H1 (cell line): ENCODE data around the gene ENTPD8. TPM values are rescaled to one million over a fixed set of nuclear protein-coding genes. Genes with fewer than 3 reads are reported as not detected.

Experiments
- CTCF ChIA-PET: fragments of 300-600 bp; sonication (Branson Sonifier 250); formaldehyde crosslinking; loops from one replicate; lab custom pipeline; 2021; ENCODE audit not compliant: partially characterized antibody; lab: Charles Lee
- POLR2A ChIA-PET: fragments of 300-600 bp; sonication (Branson Sonifier 250); formaldehyde crosslinking; loops from one replicate; lab custom pipeline; 2021; ENCODE audit warnings: inconsistent platforms; ENCODE audit not compliant: partially characterized antibody; lab: Charles Lee
- DNase-seq, 2 experiments: peaks; one replicate each; pipeline versions ENCODE4 v3.0.0 to v3.0.0-alpha.2; 2010 to 2022; ENCODE audit warnings: low spot score in 2 of 2, low read depth in 1 of 2, mixed read lengths in 1 of 2
- FAIRE-seq: peaks from 2 replicates; lab custom pipeline; 2011; peaks lifted over from hg19 to GRCh38; lab: Jason Lieb, UNC
- H2AFZ ChIP-seq: 2 replicates; pipeline ENCODE4 v1.8.1; 2012; ENCODE audit warnings: low read length, inconsistent platforms
- H2AK5ac ChIP-seq: 2 replicates; pipeline ENCODE4 v1.6.1; 2013; ENCODE audit warnings: low read depth, low read length
- H2BK120ac ChIP-seq: replicated peaks from 2 replicates; pipeline ENCODE3; 2013; ENCODE audit warnings: low read depth, low read length, inconsistent platforms
- H2BK12ac ChIP-seq: 2 replicates; pipeline ENCODE4 v1.6.1; 2013; ENCODE audit warnings: low read depth, low read length
- H2BK15ac ChIP-seq: 2 replicates; pipeline ENCODE4 v1.6.1; 2013; ENCODE audit warnings: low read length
- H2BK20ac ChIP-seq: 2 replicates; pipeline ENCODE4 v1.6.1; 2013; ENCODE audit warnings: low read length
- H2BK5ac ChIP-seq: 2 replicates; pipeline ENCODE4 v1.6.1; 2013; ENCODE audit warnings: low read depth, low read length
- H3K14ac ChIP-seq: 2 replicates; pipeline ENCODE4 v1.6.1; 2013; ENCODE audit warnings: inconsistent platforms; ENCODE audit not compliant: insufficient read length
- H3K18ac ChIP-seq: 2 replicates; pipeline ENCODE4 v1.6.1; 2013; ENCODE audit warnings: low read length; ENCODE audit errors: extremely low read depth
- H3K23ac ChIP-seq: 2 replicates; pipeline ENCODE4 v1.6.1; 2013; ENCODE audit warnings: inconsistent platforms; ENCODE audit not compliant: insufficient read length
- H3K23me2 ChIP-seq: 2 replicates; pipeline ENCODE4 v1.6.1; 2013; ENCODE audit warnings: low read depth, low read length
- H3K27ac ChIP-seq: 2 replicates; pipeline ENCODE4 v1.6.1; 2011; ENCODE audit warnings: low read depth, low read length, inconsistent platforms
- H3K27me3 ChIP-seq, 4 experiments: replicated peaks in 1 of 4; 1 replicate in 1 of 4; 2 replicates in 3 of 4; pipeline versions ENCODE4 v1.6.1 to v1.8.1; 2011 to 2013; ENCODE audit warnings: low read length in 3 of 4, mild to moderate bottlenecking in 3 of 4, inconsistent platforms in 2 of 4, mixed read lengths in 2 of 4, moderate library complexity in 1 of 4; ENCODE audit not compliant: control insufficient read depth in 3 of 4, insufficient read depth in 3 of 4; ENCODE audit errors: extremely low read depth in 1 of 4
- H3K36me3 ChIP-seq, 4 experiments: 2 replicates each; pipeline versions ENCODE4 v1.6.1 to v1.8.1; 2011 to 2013; ENCODE audit warnings: mild to moderate bottlenecking in 4 of 4, low read length in 3 of 4, moderate library complexity in 2 of 4, control low read depth in 1 of 4, inconsistent platforms in 1 of 4; ENCODE audit not compliant: insufficient read depth in 4 of 4, control insufficient read depth in 2 of 4
- H3K4ac ChIP-seq: replicated peaks from 2 replicates; pipeline ENCODE3; 2013; ENCODE audit warnings: low read length, low read depth, mixed read lengths, inconsistent platforms; ENCODE audit not compliant: insufficient read length
- H3K4me1 ChIP-seq, 4 experiments: replicated peaks in 1 of 4; 1 replicate in 1 of 4; 2 replicates in 3 of 4; pipeline versions ENCODE4 v1.6.1 to v1.8.1; 2011 to 2013; ENCODE audit warnings: low read length in 3 of 4, inconsistent platforms in 2 of 4, mixed read lengths in 1 of 4; ENCODE audit not compliant: insufficient read depth in 4 of 4, control insufficient read depth in 3 of 4
- H3K4me2 ChIP-seq, 2 experiments: 2 replicates each; pipeline versions ENCODE4 v1.6.1 to v1.8.1; 2011 to 2013; ENCODE audit warnings: low read depth in 2 of 2, low read length in 2 of 2, control low read depth in 1 of 2, inconsistent platforms in 1 of 2, mild to moderate bottlenecking in 1 of 2; ENCODE audit not compliant: insufficient read depth in 1 of 2
- H3K4me3 ChIP-seq, 4 experiments: fragments of 200-600, 300-600 bp in 1 of 4; sonication (generic), shearing (Covaris generic), sonication (Bioruptor Twin) in 1 of 4; 2 replicates each; pipeline versions ENCODE4 v1.5.1 to v1.8.1; 2011 to 2016; ENCODE audit warnings: low read length in 4 of 4, low read depth in 3 of 4, control low read depth in 2 of 4, inconsistent platforms in 2 of 4, mild to moderate bottlenecking in 2 of 4, mixed read lengths in 1 of 4, moderate library complexity in 1 of 4; ENCODE audit not compliant: insufficient read depth in 2 of 4; ENCODE audit errors: extremely low read depth in 1 of 4
- H3K56ac ChIP-seq: replicated peaks from 2 replicates; pipeline ENCODE3; 2013; ENCODE audit warnings: low read depth, mild to moderate bottlenecking, mixed read lengths, low read length, inconsistent platforms; ENCODE audit not compliant: insufficient read length
- H3K79me1 ChIP-seq: 2 replicates; pipeline ENCODE4 v1.6.1; 2013; ENCODE audit warnings: low read depth, low read length, control low read depth
- H3K79me2 ChIP-seq, 2 experiments: 2 replicates each; pipeline versions ENCODE4 v1.6.1 to v1.8.1; 2012 to 2013; ENCODE audit warnings: low read length in 2 of 2, mild to moderate bottlenecking in 2 of 2, inconsistent platforms in 1 of 2; ENCODE audit not compliant: insufficient read depth in 2 of 2, control insufficient read depth in 1 of 2
- H3K9ac ChIP-seq, 4 experiments: replicated peaks in 1 of 4; 1 replicate in 1 of 4; 2 replicates in 3 of 4; pipeline versions ENCODE4 v1.6.1 to v1.8.1; 2011 to 2013; ENCODE audit warnings: low read depth in 3 of 4, low read length in 3 of 4, control low read depth in 2 of 4, mild to moderate bottlenecking in 2 of 4, moderate library complexity in 2 of 4, inconsistent platforms in 1 of 4; ENCODE audit errors: extremely low read depth in 1 of 4
- H3K9me3 ChIP-seq, 2 experiments: 2 replicates each; pipeline versions ENCODE4 v1.6.1 to v1.8.1; 2012 to 2013; ENCODE audit warnings: mild to moderate bottlenecking in 2 of 2, moderate library complexity in 2 of 2, control low read depth in 1 of 2, inconsistent platforms in 1 of 2, low read depth in 1 of 2, low read length in 1 of 2, mixed read lengths in 1 of 2; ENCODE audit not compliant: insufficient read depth in 2 of 2
- H4K20me1 ChIP-seq, 2 experiments: replicated peaks in 1 of 2; 2 replicates each; pipeline versions ENCODE3 to v1.8.1; 2011 to 2013; ENCODE audit warnings: inconsistent platforms in 2 of 2, low read length in 2 of 2, mild to moderate bottlenecking in 1 of 2; ENCODE audit not compliant: insufficient read depth in 2 of 2, control insufficient read depth in 1 of 2
- H4K5ac ChIP-seq: 2 replicates; pipeline ENCODE4 v1.6.1; 2013; ENCODE audit warnings: low read length, low read depth, mixed read lengths, inconsistent platforms; ENCODE audit not compliant: insufficient read length
- H4K8ac ChIP-seq: 2 replicates; pipeline ENCODE4 v1.8.0; 2013; ENCODE audit warnings: mild to moderate bottlenecking, moderate library complexity, low read length, inconsistent platforms; ENCODE audit not compliant: insufficient read depth; ENCODE audit errors: extremely low read depth
- H4K91ac ChIP-seq: replicated peaks from 2 replicates; pipeline ENCODE3; 2013; ENCODE audit warnings: low read length, mixed read lengths, inconsistent platforms; ENCODE audit not compliant: insufficient read length
- BACH1 ChIP-seq: IDR thresholded peaks from 2 replicates; pipeline ENCODE4 v1.6.1; 2012; ENCODE audit warnings: low read length, improper control_type of control experiment
- EP300 ChIP-seq, 2 experiments: IDR thresholded peaks; 1 replicate in 1 of 2; 2 replicates in 1 of 2; pipeline ENCODE4 v1.6.1; 2011 to 2012; ENCODE audit warnings: low read depth in 2 of 2, low read length in 2 of 2, mild to moderate bottlenecking in 2 of 2, borderline replicate concordance in 1 of 2, inconsistent platforms in 1 of 2, moderate library complexity in 1 of 2
- whole genome bisulfite sequencing, 2 experiments: shearing (Covaris generic) in 1 of 2; methylation state at CpG; one replicate each; pipeline versions ENCODE4 v1.1.6 to v1.1.7; 2013 to 2015; ENCODE audit warnings: low lambda C conversion rate in 2 of 2, mixed read lengths in 2 of 2, inconsistent platforms in 1 of 2, low coverage in 1 of 2, missing lambda C conversion rate in 1 of 2; ENCODE audit not compliant: insufficient replicate concordance in 2 of 2, insufficient coverage in 1 of 2, insufficient read length in 1 of 2; ENCODE audit errors: extremely low coverage in 1 of 2, missing lambda C conversion rate in 1 of 2; 5-methylcytosine and 5-hydroxymethylcytosine counted together
- polyA plus RNA-seq, 7 experiments: library from polyadenylated mRNA; depleted of rRNA in 3 of 7; stranded (reverse) in 5 of 7; unstranded in 2 of 7; fragments of >200 nt in 5 of 7; fragments of 200-250 nt in 2 of 7; gene quantifications; 1 replicate in 5 of 7; 2 replicates in 1 of 7; 4 replicates in 1 of 7; pipeline versions ENCODE4 v1.2.1 to v1.2.3, GENCODE V29; 2011 to 2013; ENCODE audit warnings: missing spikeins in 2 of 7, mixed read lengths in 2 of 7
- total RNA-seq: library from RNA; stranded (reverse); fragmentation: NEBNext Ultra II Directional; extraction: Animal tissue kit (Norgen Biotek cat#: 25700); gene quantifications from 2 replicates; pipeline ENCODE4 v1.2.1, GENCODE V29; 2021

The ENTPD8 gene
- total and polyA plus RNA-seq, 2 of the 8 experiments (the other 6 are each of a cell fraction or from before 2014, with no cell fraction given) = 0.48 to 0.51 TPM

GRCh38 chr9:137432687-137433348, 8.3 kb downstream of the ENTPD8 start:
- POLR2A ChIA-PET = interaction anchor here (2.5 kb wide), 1 partner anchor 10 kb away, joined by 11 read pairs; the partner anchor contains the start of genes EXD3 and NOXA1
- Histone ChIP-seq H3K23ac (no peak overlapping the region), H3K14ac (no peak overlapping the region), H3K4me3 (no peak overlapping the region), H3K4ac (no peak overlapping the region), H3K18ac (no peak overlapping the region), H2BK12ac (no peak overlapping the region), H3K23me2 (no peaks in the 10 kb centered on the region), H2BK15ac (no peak overlapping the region), H2AK5ac (no peak overlapping the region), H2AFZ (no peak overlapping the region), H3K36me3 (no peaks in the 10 kb centered on the region), H3K9ac (no peak overlapping the region), H3K79me1 (no peaks in the 10 kb centered on the region), H3K9me3 (no peaks in the 10 kb centered on the region), H3K27me3 (no peaks in the 10 kb centered on the region), H2BK120ac (no peak overlapping the region), H3K4me2 (no peak overlapping the region), H2BK20ac (no peak overlapping the region), H4K5ac (no peak overlapping the region), H3K79me2 (no peaks in the 10 kb centered on the region), H2BK5ac (no peak overlapping the region), H4K91ac (no peak overlapping the region), H4K20me1 (no peaks in the 10 kb centered on the region), H3K4me1 (peaks cover 0 to 3% (median 0%) of the 10 kb centered on the region in 4 experiments; a peak in 2 of 7 replicates), H4K8ac (no peak overlapping the region), H3K56ac (no peak overlapping the region), H3K27ac (no peak overlapping the region)
- TF ChIP-seq BACH1 = no peak
- no peak for TF ChIP-seq EP300 (IDR thresholded peaks at IDR 0.05; ENCODE audit: borderline replicate concordance in 1 of 2, low read depth in 2 of 2, low read length in 2 of 2)
- WGBS, 2 experiments = 92% methylated on average over 20 of the region's 20 CpGs; no CpG with 5 or more reads in 1 of the 2 experiments
- DNase-seq (no peak), FAIRE-seq (no peak)
- CTCF ChIA-PET = interaction anchor here (0.9 to 2.5 kb wide), 4 partner anchors 8 to 28 kb away, joined by 3 to 7 read pairs (median 4); partner anchors contain the start of genes ENTPD8, EXD3 and NOXA1
